ENCODE results near the gene OXSM.

DNA sequence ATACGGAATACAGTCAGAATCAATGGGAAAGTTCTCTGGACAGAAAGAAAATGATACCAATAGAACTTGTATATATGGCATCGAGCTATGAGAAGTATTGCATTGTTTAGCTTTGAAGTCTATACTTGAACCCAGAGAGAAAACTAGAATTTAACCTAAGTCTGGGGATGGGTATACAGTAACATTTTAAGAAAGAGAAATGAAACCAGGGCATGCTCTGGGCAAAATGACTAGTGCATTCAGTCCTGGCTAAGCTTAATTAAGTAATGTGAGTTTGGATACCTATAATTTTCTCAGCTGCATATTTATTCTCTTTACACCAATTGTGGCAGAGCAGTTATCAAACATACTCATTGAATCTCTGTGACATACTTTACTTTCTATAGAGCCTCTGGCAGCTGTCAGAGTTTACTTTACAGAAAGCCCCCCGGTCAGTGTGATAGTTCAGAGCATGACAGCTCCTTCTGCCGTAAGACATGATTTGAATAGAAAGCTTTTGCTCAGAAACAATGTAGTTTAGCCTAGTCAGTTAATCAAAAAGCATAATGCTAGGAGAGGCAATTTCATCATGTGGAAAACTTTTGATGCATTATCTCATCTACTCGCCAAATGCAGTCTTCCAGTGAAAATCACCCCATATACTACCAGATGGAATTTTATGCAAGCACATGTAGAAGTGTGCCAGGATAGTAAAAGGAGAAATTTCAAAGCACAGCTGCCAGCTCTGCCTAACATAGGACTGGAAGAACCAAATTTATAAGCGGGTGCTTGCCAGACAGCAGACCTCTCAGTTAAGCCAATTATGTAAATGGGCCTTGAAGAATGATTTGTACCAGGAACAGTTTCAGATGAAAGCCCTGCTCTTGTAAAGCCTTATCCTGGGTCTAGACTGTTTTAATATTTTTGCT lies 40.7 kb downstream of the OXSM start:
- TF ChIP-seq CTCF (IDR thresholded peaks at IDR 0.05) (no peak), POLR2A (IDR thresholded peaks at IDR 0.05) (no peak)

Data from lower leg skin (tissue), 3 donors.